Mammary epithelial cell (primary cell): ENCODE data around the gene CFAP20.

ENCODE experiments used
- CTCF ChIP-seq, 2 donors: IDR thresholded peaks in 1 of 2; conservative IDR thresholded peaks in 1 of 2; 2 replicates each; pipeline ENCODE4 v1.5.1; 2011 to 2012; ENCODE audit warnings: inconsistent platforms in 2 of 2, low read length in 2 of 2, mild to moderate bottlenecking in 2 of 2, control low read depth in 1 of 2, low read depth in 1 of 2; ENCODE audit not compliant: insufficient read depth in 1 of 2; ENCODE audit errors: extremely low read depth in 1 of 2
- EZH2 ChIP-seq: IDR thresholded peaks from 2 replicates; pipeline ENCODE4 v1.6.1; 2012; ENCODE audit warnings: low read length, inconsistent platforms, borderline replicate concordance

GRCh38 chr16:58125041-58125440 is 4.1 kb downstream of the CFAP20 start:
- no peak for TF ChIP-seq CTCF (conservative IDR thresholded peaks at IDR 0.05 in 1 of 2, IDR thresholded peaks at IDR 0.05 in 1 of 2; ENCODE audit: extremely low read depth in 1 of 2, insufficient read depth in 1 of 2, low read depth in 1 of 2, low read length in 2 of 2)
- no peak for TF ChIP-seq EZH2
